ENCODE measurements around the gene RFT1. TPM values are rescaled to one million over a fixed set of nuclear protein-coding genes. Genes with fewer than 3 reads are reported as not detected.

RFT1 gene
- total and polyA plus RNA-seq, 2 of the 13 experiments (the other 11 are each of a cell fraction or from before 2014, with no cell fraction given): 23.2 to 37.0 TPM

DNA sequence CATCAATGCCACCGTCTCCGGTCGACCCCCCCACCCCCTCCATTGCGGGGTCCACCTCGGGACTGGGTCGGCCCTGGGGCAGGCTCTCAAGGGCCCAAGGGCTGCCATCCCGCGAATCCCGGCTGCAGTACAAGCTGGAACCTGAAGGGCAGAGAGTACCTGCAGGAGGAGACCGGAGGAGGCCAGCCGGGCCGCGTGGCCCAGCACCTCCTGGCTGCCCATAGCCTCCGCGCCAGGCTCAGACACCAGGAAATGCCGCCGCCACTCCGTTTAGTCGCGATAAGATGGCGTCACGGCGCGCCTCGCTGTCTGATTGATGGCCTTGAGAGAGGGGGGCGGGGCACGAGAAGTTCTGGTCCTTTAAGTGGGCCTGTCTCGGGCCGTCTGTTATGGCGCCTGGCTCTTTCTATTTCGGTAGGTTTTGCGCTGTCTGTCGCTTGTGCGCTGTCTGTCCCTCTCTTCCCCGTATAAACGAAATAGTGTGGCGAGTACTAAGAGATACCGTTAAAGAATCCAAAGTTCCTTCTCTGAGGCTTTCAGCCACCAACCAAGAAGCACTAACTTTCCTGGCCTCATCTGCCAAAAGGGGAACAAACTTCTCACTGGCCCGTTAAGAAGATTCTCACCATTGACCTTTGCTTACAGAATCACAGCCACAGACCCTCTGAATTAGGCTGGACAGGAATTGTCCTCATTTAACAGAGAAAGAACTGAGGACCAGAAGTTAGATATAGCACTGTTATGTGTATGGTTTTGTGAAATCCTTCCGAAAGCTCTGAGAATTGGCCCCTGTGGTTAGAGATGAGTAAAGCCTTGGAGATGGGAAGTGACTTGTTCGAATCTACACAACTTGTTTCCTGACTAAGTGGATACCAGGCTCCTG is at the start of gene RFT1 (continued):
- TF ChIP-seq ZNF670 (CRISPR knock-in tag; IDR thresholded peaks at IDR 0.05; ENCODE audit: borderline replicate concordance): peak; percentile 68; the same call in 1 of the 2 replicates
- no peak; the same call in 1 of the 2 replicates for TF ChIP-seq BRD4 (CRISPR knock-in tag; IDR thresholded peaks at IDR 0.05)
- no peak for TF ChIP-seq AGO1 (IDR thresholded peaks at IDR 0.05; ENCODE audit: low read depth, low read length, poor library complexity, severe bottlenecking)
- TF ChIP-seq TFDP2 (CRISPR knock-in tag; IDR thresholded peaks at IDR 0.05): peak; percentile 82
- TF ChIP-seq SNAPC2 (CRISPR knock-in tag; IDR thresholded peaks at IDR 0.05): 0 out of 2 replicates have a peak, but pooled peaks have one; percentile 34
- peak; percentile 82; the same call in 1 of the 2 replicates for TF ChIP-seq ZNF430 (CRISPR knock-in tag; IDR thresholded peaks at IDR 0.05)
- TF ChIP-seq NFE2L1 (CRISPR knock-in tag; IDR thresholded peaks at IDR 0.05; ENCODE audit: borderline replicate concordance): no peak
- TF ChIP-seq ARID2 (CRISPR knock-in tag; IDR thresholded peaks at IDR 0.05; ENCODE audit: borderline replicate concordance): no peak
- TF ChIP-seq, protein P1, sequence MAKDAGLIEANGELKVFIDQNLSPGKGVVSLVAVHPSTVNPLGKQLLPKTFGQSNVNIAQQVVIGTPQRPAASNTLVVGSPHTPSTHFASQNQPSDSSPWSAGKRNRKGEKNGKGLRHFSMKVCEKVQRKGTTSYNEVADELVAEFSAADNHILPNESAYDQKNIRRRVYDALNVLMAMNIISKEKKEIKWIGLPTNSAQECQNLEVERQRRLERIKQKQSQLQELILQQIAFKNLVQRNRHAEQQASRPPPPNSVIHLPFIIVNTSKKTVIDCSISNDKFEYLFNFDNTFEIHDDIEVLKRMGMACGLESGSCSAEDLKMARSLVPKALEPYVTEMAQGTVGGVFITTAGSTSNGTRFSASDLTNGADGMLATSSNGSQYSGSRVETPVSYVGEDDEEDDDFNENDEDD (CRISPR knock-in tag; IDR thresholded peaks at IDR 0.05; ENCODE audit: borderline replicate concordance): peak; percentile 88
- TF ChIP-seq MTA3 (CRISPR knock-in tag; IDR thresholded peaks at IDR 0.05): no peak
- no peak for TF ChIP-seq WIZ (CRISPR knock-in tag; IDR thresholded peaks at IDR 0.05)
- peak; percentile 73; the same call in 1 of the 2 replicates for TF ChIP-seq MTA1 (CRISPR knock-in tag; IDR thresholded peaks at IDR 0.05; ENCODE audit: borderline replicate concordance)
- peak; percentile 70; the same call in 1 of the 2 replicates for TF ChIP-seq ZNF691 (CRISPR knock-in tag; IDR thresholded peaks at IDR 0.05; ENCODE audit: borderline replicate concordance, low read depth)
- TF ChIP-seq DRAP1 (CRISPR knock-in tag; IDR thresholded peaks at IDR 0.05): peak; percentile 98
- no peak; the same call in 1 of the 2 replicates for TF ChIP-seq ESRRA (CRISPR knock-in tag; IDR thresholded peaks at IDR 0.05; ENCODE audit: low read depth)
- TF ChIP-seq MATR3 (CRISPR knock-in tag; IDR thresholded peaks at IDR 0.05): no peak
- TF ChIP-seq E2F1 (CRISPR knock-in tag; IDR thresholded peaks at IDR 0.05): no peak
- TF ChIP-seq ZSCAN9 (CRISPR knock-in tag; IDR thresholded peaks at IDR 0.05; ENCODE audit: borderline replicate concordance): 0 out of 2 replicates have a peak, but pooled peaks have one; percentile 59
